Measurements from ENCODE around the gene DLG2.

- TF ChIP-seq CTCF (IDR thresholded peaks at IDR 0.05) = no peak
- no peak for TF ChIP-seq POLR2A (IDR thresholded peaks at IDR 0.05)
- TF ChIP-seq EP300 (IDR thresholded peaks at IDR 0.05) = no peak
Observed at GRCh38 chr11:85590848-85591483, 36.2 kb downstream of the DLG2 start.

Measured in tibial nerve (tissue), 4 donors.